Measurements from ENCODE around the gene CHFR. TPM values are rescaled to one million over a fixed set of nuclear protein-coding genes. Genes with fewer than 3 reads are reported as not detected.

The CHFR gene
- total and polyA plus RNA-seq, 4 donors, result 7.0 to 23.4 (median 14.6) TPM

DNA sequence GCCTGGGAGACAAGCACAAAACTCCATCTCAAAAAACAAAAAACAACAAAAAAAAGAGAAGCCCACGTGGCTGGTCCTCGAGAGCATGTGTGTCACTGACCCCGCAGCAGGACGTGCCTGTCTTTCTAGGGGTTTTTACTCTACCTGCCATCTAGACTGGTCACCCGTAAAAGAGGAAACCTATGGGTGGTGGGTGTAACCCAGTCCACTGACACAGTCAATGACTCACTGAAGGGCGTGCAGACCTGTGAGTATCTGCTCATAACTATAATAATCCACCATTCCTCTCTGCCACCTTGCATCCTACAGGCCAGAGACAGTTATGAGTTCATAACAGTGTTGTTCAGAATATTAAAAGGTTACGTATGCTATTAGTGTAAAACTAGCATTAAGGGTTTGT, 63.4 kb downstream of the CHFR start:
- Histone ChIP-seq H3K27ac (ENCODE audit: low read depth in 1 of 2, low read length in 2 of 2) (no peak overlapping the region), H3K4me3 (ENCODE audit: low read depth in 1 of 3, low read length in 3 of 3) (no peak overlapping the region), H3K36me3 (ENCODE audit: control insufficient read depth in 4 of 4, insufficient read depth in 3 of 4, low read depth in 1 of 4, low read length in 3 of 4) (peaks cover 2 to 49% (median 24%) of the 10 kb centered on the region in 4 donors), H3K9ac (ENCODE audit: low read depth in 1 of 2, low read length in 2 of 2) (no peak overlapping the region), H3K9me3 (ENCODE audit: control insufficient read depth in 4 of 4, low read length in 3 of 4) (no peaks in the 10 kb centered on the region), H3K27me3 (ENCODE audit: control insufficient read depth in 4 of 4, insufficient read depth in 4 of 4, low read length in 3 of 4) (no peaks in the 10 kb centered on the region), H3K4me1 (ENCODE audit: control insufficient read depth in 4 of 4, insufficient read depth in 4 of 4, low read length in 3 of 4) (peaks cover 3 to 16% (median 10%) of the 10 kb centered on the region in 4 donors)
- TF ChIP-seq SP1 (IDR thresholded peaks at IDR 0.05) (no peak), FOXA1 (IDR thresholded peaks at IDR 0.05) (no peak), EGR1 (IDR thresholded peaks at IDR 0.05; ENCODE audit: low read depth in 2 of 2) (no peak), GABPA (IDR thresholded peaks at IDR 0.05 in 1 of 2, conservative IDR thresholded peaks at IDR 0.05 in 1 of 2) (no peak), FOXA2 (IDR thresholded peaks at IDR 0.05) (no peak), YY1 (IDR thresholded peaks at IDR 0.05) (no peak), NR2F2 (IDR thresholded peaks at IDR 0.05) (no peak), RXRA (IDR thresholded peaks at IDR 0.05) (no peak), TAF1 (conservative IDR thresholded peaks at IDR 0.05) (no peak)
- no peak for DNase-seq (ENCODE audit: low spot score)
- WGBS, result 92% methylated on average over 7 of the region's 7 CpGs

DNA sequence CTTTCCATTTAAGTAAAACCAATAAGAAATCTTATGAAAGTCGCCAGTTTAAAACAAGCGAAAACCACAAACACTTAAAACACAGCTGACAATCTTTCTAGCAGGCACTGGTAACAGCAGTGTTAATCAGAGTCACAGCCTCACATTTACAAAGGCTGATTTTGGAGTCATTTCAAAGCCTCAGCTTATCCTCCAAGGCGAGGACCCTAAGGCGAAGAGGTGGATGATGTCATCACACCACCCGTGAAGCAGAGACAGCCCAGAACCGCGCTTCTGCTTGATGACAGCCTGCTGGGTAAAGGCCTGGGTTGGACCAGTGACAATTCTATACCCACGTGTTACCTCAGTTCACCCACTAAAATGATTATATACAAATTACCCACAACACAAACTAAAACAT, 68.8 kb downstream of the CHFR start:
- H3K9me3 ChIP-seq (ENCODE audit: control insufficient read depth in 4 of 4, low read length in 3 of 4), result no peaks in the 10 kb centered on the region
- no peaks in the 10 kb centered on the region for H3K27me3 ChIP-seq (ENCODE audit: control insufficient read depth in 4 of 4, insufficient read depth in 4 of 4, low read length in 3 of 4)
- no peaks in the 10 kb centered on the region for H3K4me1 ChIP-seq (ENCODE audit: control insufficient read depth in 4 of 4, insufficient read depth in 4 of 4, low read length in 3 of 4)
- no peak overlapping the region for H3K4me3 ChIP-seq (ENCODE audit: low read depth in 1 of 3, low read length in 3 of 3)
- H3K9ac ChIP-seq (ENCODE audit: low read depth in 1 of 2, low read length in 2 of 2), result no peak overlapping the region
- no peak for DNase-seq (ENCODE audit: low spot score)
- WGBS, result 94% methylated on average over 8 of the region's 8 CpGs
- no peak overlapping the region for H3K27ac ChIP-seq (ENCODE audit: low read depth in 1 of 2, low read length in 2 of 2)
- TF ChIP-seq, protein P1, sequence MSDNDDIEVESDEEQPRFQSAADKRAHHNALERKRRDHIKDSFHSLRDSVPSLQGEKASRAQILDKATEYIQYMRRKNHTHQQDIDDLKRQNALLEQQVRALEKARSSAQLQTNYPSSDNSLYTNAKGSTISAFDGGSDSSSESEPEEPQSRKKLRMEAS (IDR thresholded peaks at IDR 0.05), result no peak
- TF ChIP-seq, protein P2, sequence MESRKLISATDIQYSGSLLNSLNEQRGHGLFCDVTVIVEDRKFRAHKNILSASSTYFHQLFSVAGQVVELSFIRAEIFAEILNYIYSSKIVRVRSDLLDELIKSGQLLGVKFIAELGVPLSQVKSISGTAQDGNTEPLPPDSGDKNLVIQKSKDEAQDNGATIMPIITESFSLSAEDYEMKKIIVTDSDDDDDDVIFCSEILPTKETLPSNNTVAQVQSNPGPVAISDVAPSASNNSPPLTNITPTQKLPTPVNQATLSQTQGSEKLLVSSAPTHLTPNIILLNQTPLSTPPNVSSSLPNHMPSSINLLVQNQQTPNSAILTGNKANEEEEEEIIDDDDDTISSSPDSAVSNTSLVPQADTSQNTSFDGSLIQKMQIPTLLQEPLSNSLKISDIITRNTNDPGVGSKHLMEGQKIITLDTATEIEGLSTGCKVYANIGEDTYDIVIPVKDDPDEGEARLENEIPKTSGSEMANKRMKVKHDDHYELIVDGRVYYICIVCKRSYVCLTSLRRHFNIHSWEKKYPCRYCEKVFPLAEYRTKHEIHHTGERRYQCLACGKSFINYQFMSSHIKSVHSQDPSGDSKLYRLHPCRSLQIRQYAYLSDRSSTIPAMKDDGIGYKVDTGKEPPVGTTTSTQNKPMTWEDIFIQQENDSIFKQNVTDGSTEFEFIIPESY (IDR thresholded peaks at IDR 0.05), result no peak
- TF ChIP-seq, protein P3, sequence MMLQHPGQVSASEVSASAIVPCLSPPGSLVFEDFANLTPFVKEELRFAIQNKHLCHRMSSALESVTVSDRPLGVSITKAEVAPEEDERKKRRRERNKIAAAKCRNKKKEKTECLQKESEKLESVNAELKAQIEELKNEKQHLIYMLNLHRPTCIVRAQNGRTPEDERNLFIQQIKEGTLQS (IDR thresholded peaks at IDR 0.05), result no peak
- TF ChIP-seq SP1 (IDR thresholded peaks at IDR 0.05) (no peak), HNF4A (conservative IDR thresholded peaks at IDR 0.05) (no peak), TAF1 (conservative IDR thresholded peaks at IDR 0.05) (no peak), FOXA2 (IDR thresholded peaks at IDR 0.05) (no peak), GABPA (IDR thresholded peaks at IDR 0.05 in 1 of 2, conservative IDR thresholded peaks at IDR 0.05 in 1 of 2) (no peak), JUND (IDR thresholded peaks at IDR 0.05) (no peak)
- TF ChIP-seq, protein P4, sequence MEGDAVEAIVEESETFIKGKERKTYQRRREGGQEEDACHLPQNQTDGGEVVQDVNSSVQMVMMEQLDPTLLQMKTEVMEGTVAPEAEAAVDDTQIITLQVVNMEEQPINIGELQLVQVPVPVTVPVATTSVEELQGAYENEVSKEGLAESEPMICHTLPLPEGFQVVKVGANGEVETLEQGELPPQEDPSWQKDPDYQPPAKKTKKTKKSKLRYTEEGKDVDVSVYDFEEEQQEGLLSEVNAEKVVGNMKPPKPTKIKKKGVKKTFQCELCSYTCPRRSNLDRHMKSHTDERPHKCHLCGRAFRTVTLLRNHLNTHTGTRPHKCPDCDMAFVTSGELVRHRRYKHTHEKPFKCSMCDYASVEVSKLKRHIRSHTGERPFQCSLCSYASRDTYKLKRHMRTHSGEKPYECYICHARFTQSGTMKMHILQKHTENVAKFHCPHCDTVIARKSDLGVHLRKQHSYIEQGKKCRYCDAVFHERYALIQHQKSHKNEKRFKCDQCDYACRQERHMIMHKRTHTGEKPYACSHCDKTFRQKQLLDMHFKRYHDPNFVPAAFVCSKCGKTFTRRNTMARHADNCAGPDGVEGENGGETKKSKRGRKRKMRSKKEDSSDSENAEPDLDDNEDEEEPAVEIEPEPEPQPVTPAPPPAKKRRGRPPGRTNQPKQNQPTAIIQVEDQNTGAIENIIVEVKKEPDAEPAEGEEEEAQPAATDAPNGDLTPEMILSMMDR (IDR thresholded peaks at IDR 0.05; ENCODE audit: low read depth, low read length, missing input control), result no peak
- H3K36me3 ChIP-seq (ENCODE audit: control insufficient read depth in 4 of 4, insufficient read depth in 3 of 4, low read depth in 1 of 4, low read length in 3 of 4), result peaks cover 13 to 61% (median 36%) of the 10 kb centered on the region in 4 donors

DNA sequence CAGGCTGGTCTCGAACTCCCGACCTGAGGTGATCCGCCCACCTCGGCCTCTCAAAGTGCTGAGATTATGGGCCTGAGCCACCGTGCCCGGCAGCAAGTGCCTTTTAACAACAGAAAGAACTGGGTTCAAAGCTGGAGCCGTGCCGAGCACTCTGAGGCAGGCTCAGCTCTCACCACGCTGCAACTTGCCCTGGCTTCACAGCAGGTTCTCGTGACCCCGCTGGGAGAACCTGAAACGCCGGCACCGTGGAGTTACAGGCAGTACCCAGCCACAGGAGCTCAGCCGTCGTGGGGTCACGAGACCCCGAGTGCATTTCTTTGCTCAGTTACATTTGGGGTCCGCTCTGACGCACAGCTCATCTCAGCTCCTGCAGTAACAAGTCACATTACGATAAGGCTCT, 73.2 kb downstream of the CHFR start:
- H3K27me3 ChIP-seq (ENCODE audit: control insufficient read depth in 4 of 4, insufficient read depth in 4 of 4, low read length in 3 of 4), result no peaks in the 10 kb centered on the region
- DNase-seq (ENCODE audit: low spot score), result no peak
- 99% methylated on average over 21 of the region's 21 CpGs for WGBS
- TF ChIP-seq GABPA (IDR thresholded peaks at IDR 0.05 in 1 of 2, conservative IDR thresholded peaks at IDR 0.05 in 1 of 2) (no peak), FOXA1 (IDR thresholded peaks at IDR 0.05) (no peak), NR2F2 (IDR thresholded peaks at IDR 0.05) (no peak), HNF4A (conservative IDR thresholded peaks at IDR 0.05) (no peak), TAF1 (conservative IDR thresholded peaks at IDR 0.05) (no peak), HNF4G (IDR thresholded peaks at IDR 0.05) (no peak), RXRA (IDR thresholded peaks at IDR 0.05) (no peak)
- TF ChIP-seq, protein P3 (IDR thresholded peaks at IDR 0.05), result no peak
- TF ChIP-seq, protein P2 (IDR thresholded peaks at IDR 0.05), result no peak
- TF ChIP-seq, protein P4 (IDR thresholded peaks at IDR 0.05; ENCODE audit: low read depth, low read length, missing input control), result no peak
- peaks cover 24 to 57% (median 35%) of the 10 kb centered on the region in 4 donors for H3K36me3 ChIP-seq (ENCODE audit: control insufficient read depth in 4 of 4, insufficient read depth in 3 of 4, low read depth in 1 of 4, low read length in 3 of 4)
- H3K9ac ChIP-seq (ENCODE audit: low read depth in 1 of 2, low read length in 2 of 2), result no peak overlapping the region
- H3K27ac ChIP-seq (ENCODE audit: low read depth in 1 of 2, low read length in 2 of 2), result no peak overlapping the region
- no peaks in the 10 kb centered on the region for H3K9me3 ChIP-seq (ENCODE audit: control insufficient read depth in 4 of 4, low read length in 3 of 4)
- H3K4me3 ChIP-seq (ENCODE audit: low read depth in 1 of 3, low read length in 3 of 3), result no peak overlapping the region
- H3K4me1 ChIP-seq (ENCODE audit: control insufficient read depth in 4 of 4, insufficient read depth in 4 of 4, low read length in 3 of 4), result no peaks in the 10 kb centered on the region
